GM12878 (cell line): Measurements from ENCODE around the gene KIF14. TPM values are rescaled to one million over a fixed set of nuclear protein-coding genes. Genes with fewer than 3 reads are reported as not detected.
A peak's percentile ranks its signal among the peaks of the same experiment; 100 is the strongest.

Source experiments
- ATF2 ChIP-seq: IDR thresholded peaks from 2 replicates; pipeline ENCODE4 v1.6.1; 2012; ENCODE audit warnings: low read length, inconsistent platforms
- BCL3 ChIP-seq: IDR thresholded peaks from 2 replicates; pipeline ENCODE4 v1.6.1; 2011; ENCODE audit warnings: borderline replicate concordance, low read depth, mild to moderate bottlenecking, moderate library complexity, low read length; ENCODE audit not compliant: insufficient read depth, poor library complexity, severe bottlenecking
- BHLHE40 ChIP-seq, 2 experiments: fragments of 450-650 bp in 1 of 2; IDR thresholded peaks; 2 replicates each; pipeline ENCODE4 v1.6.1; 2011 to 2017; ENCODE audit warnings: low read depth in 2 of 2, borderline replicate concordance in 1 of 2, improper control_type of control experiment in 1 of 2, low read length in 1 of 2, mild to moderate bottlenecking in 1 of 2
- EED ChIP-seq: sonication (generic); IDR thresholded peaks from 2 replicates; pipeline ENCODE4 v1.6.1; 2016; ENCODE audit warnings: antibody characterized with exemption, low read depth
- ELK1 ChIP-seq: IDR thresholded peaks from 2 replicates; pipeline ENCODE4 v1.6.1; 2012; ENCODE audit warnings: low read depth, low read length, improper control_type of control experiment
- EP300 ChIP-seq, 2 experiments: fragments of 150-350 bp in 1 of 2; IDR thresholded peaks; 2 replicates each; pipeline ENCODE4 v1.6.1; 2011 to 2012; ENCODE audit warnings: low read depth in 2 of 2, low read length in 2 of 2, borderline replicate concordance in 1 of 2, improper control_type of control experiment in 1 of 2, inconsistent platforms in 1 of 2; ENCODE audit not compliant: control insufficient read depth in 1 of 2
- EZH2 ChIP-seq: IDR thresholded peaks from 2 replicates; pipeline ENCODE4 v1.6.1; 2012; ENCODE audit warnings: low read depth, mild to moderate bottlenecking, control low read depth, inconsistent platforms, low read length, borderline replicate concordance; ENCODE audit not compliant: control insufficient read depth
- FOXM1 ChIP-seq: IDR thresholded peaks from 2 replicates; pipeline ENCODE4 v1.6.1; 2012; ENCODE audit warnings: low read depth, mild to moderate bottlenecking, inconsistent platforms, low read length, moderate library complexity
- HDGF ChIP-seq: fragments of 450-650 bp; IDR thresholded peaks from 2 replicates; pipeline ENCODE4 v1.6.1; 2016; ENCODE audit warnings: antibody characterized with exemption
- IKZF2 ChIP-seq, 2 experiments: fragments of 450-650 bp; IDR thresholded peaks; 2 replicates each; pipeline ENCODE4 v1.6.1; 2017; ENCODE audit warnings: mild to moderate bottlenecking in 2 of 2, moderate library complexity in 2 of 2
- IRF4 ChIP-seq: IDR thresholded peaks from 2 replicates; pipeline ENCODE4 v1.6.1; 2011; ENCODE audit warnings: low read depth, low read length
- JUNB ChIP-seq: IDR thresholded peaks from 2 replicates; pipeline ENCODE4 v1.6.1; 2016; ENCODE audit warnings: antibody characterized with exemption, mild to moderate bottlenecking
- MTA2 ChIP-seq: fragments of 450-650 bp; IDR thresholded peaks from 2 replicates; pipeline ENCODE4 v1.6.1; 2016; ENCODE audit warnings: low read depth, mild to moderate bottlenecking, moderate library complexity
- MXI1 ChIP-seq: fragments of 150-350 bp; IDR thresholded peaks from 2 replicates; pipeline ENCODE4 v1.6.1; 2011; ENCODE audit warnings: low read depth, mild to moderate bottlenecking, inconsistent platforms, low read length, improper control_type of control experiment
- POU2F2 ChIP-seq: IDR thresholded peaks from 3 replicates; pipeline ENCODE4 v1.6.1; 2011; ENCODE audit warnings: low read depth, mild to moderate bottlenecking, low read length, borderline replicate concordance
- RCOR1 ChIP-seq: conservative IDR thresholded peaks from 2 replicates; pipeline ENCODE4 v1.6.1; 2012; ENCODE audit warnings: low read depth, low read length, improper control_type of control experiment
- RELA ChIP-seq: fragments of 450-650 bp; IDR thresholded peaks from 2 replicates; pipeline ENCODE4 v1.8.0; 2014; ENCODE audit warnings: borderline replicate concordance; ENCODE audit not compliant: partially characterized antibody
- RELB ChIP-seq: fragments of 450-650 bp; IDR thresholded peaks from 2 replicates; pipeline ENCODE4 v1.6.1; 2017; ENCODE audit warnings: low read depth, mild to moderate bottlenecking, moderate library complexity
- SKIL ChIP-seq: fragments of 450-650 bp; IDR thresholded peaks from 2 replicates; pipeline ENCODE4 v1.6.1; 2017; ENCODE audit warnings: mild to moderate bottlenecking, low read depth, inconsistent platforms; ENCODE audit not compliant: poor library complexity, severe bottlenecking
- SMAD5 ChIP-seq: IDR thresholded peaks from 2 replicates; pipeline ENCODE4 v1.6.1; 2016; ENCODE audit warnings: antibody characterized with exemption, low read depth
- STAT3 ChIP-seq: IDR thresholded peaks from 2 replicates; pipeline ENCODE4 v1.6.1; 2011; ENCODE audit warnings: low read depth, low read length, improper control_type of control experiment
- TARDBP ChIP-seq: IDR thresholded peaks from 2 replicates; pipeline ENCODE4 v1.6.1; 2016; ENCODE audit warnings: borderline replicate concordance
- TBL1XR1 ChIP-seq: IDR thresholded peaks from 2 replicates; pipeline ENCODE4 v1.6.1; 2012; ENCODE audit warnings: low read depth, low read length, improper control_type of control experiment
- polyA plus RNA-seq, 11 experiments: library from polyadenylated mRNA; depleted of rRNA in 4 of 11; unstranded in 6 of 11; stranded (reverse) in 5 of 11; fragments of >200 nt; fragmentation: Nextera tagmentation in 4 of 11; fragmentation: Illumina TruSeq in 1 of 11; extraction: Ambion mirVana in 4 of 11; extraction: Trizol in 1 of 11; gene quantifications; 1 replicate in 1 of 11; 2 replicates in 10 of 11; pipeline versions ENCODE4 v1.2.1 to v1.2.3, GENCODE V29; 2011 to 2016; ENCODE audit warnings: inconsistent platforms in 2 of 11, missing spikeins in 2 of 11, low read depth in 1 of 11
- total RNA-seq, 4 experiments: library from RNA; depleted of rRNA in 3 of 4; stranded (reverse); fragments of >200 nt in 3 of 4; fragmentation: Illumina TruSeq in 1 of 4; extraction: Trizol in 1 of 4; gene quantifications; 2 replicates each; pipeline versions ENCODE4 v1.2.1 to v1.2.3, GENCODE V29; 2013 to 2021

Gene KIF14
- total and polyA plus RNA-seq, 10 of the 15 experiments (the other 5 are each of a cell fraction or from before 2014, with no cell fraction given), result 6.8 to 25.5 (median 14.4) TPM

- peak; percentile 72 for TF ChIP-seq SKIL
- TF ChIP-seq SMAD5, result no peak
- no peak for TF ChIP-seq MXI1
- TF ChIP-seq IRF4, result peak; percentile 68; the same call in 1 of the 2 replicates
- no peak for TF ChIP-seq RELA
- TF ChIP-seq EED, result no peak
- peak; percentile 82; the same call in 1 of the 2 replicates for TF ChIP-seq FOXM1
- no peak; the same call in 1 of the 2 replicates for TF ChIP-seq TBL1XR1
- peak in 1 of 2 experiments; percentile 36; a peak in 1 of 4 replicates for TF ChIP-seq BHLHE40 (IDR thresholded peaks at IDR 0.05; ENCODE audit: borderline replicate concordance in 1 of 2, low read depth in 2 of 2, low read length in 1 of 2)
- TF ChIP-seq MTA2, result peak; percentile 51; the same call in 1 of the 2 replicates
- TF ChIP-seq IKZF2 (IDR thresholded peaks at IDR 0.05), result peak; percentile 38 to 69; a peak in 2 of 4 replicates
- no peak for TF ChIP-seq TARDBP
- peak; percentile 81 for TF ChIP-seq JUNB
- 0 out of 2 replicates have a peak, but pooled peaks have one; percentile 32 for TF ChIP-seq RCOR1
- TF ChIP-seq ELK1, result no peak
- peak; percentile 61 for TF ChIP-seq BCL3
- no peak for TF ChIP-seq EZH2
- peak; percentile 59; the same call in 1 of the 2 replicates for TF ChIP-seq STAT3
- TF ChIP-seq HDGF, result no peak
- TF ChIP-seq ATF2, result peak; percentile 77; the same call in 1 of the 2 replicates
- TF ChIP-seq RELB, result peak; percentile 80; the same call in 1 of the 2 replicates
- peak; percentile 59 to 62; a peak in 2 of 4 replicates for TF ChIP-seq EP300 (IDR thresholded peaks at IDR 0.05; ENCODE audit: borderline replicate concordance in 1 of 2, control insufficient read depth in 1 of 2, low read depth in 2 of 2, low read length in 2 of 2)
- TF ChIP-seq POU2F2, result peak; percentile 62; the same call in 1 of the 3 replicates
Measured at GRCh38 chr1:200625381-200625824, 4.9 kb upstream of the KIF14 start (continued).
